GM18502 (cell line): ENCODE measurements around the gene HTR3C.
"Not testable (repeated sequence)": the region's sequence is repeated elsewhere in the genome, so short reads cannot be mapped to it uniquely, and the experiment has no call there.

Experiments used
- ATAC-seq: cut with Tn5 transposase; IDR thresholded peaks from one replicate; pipeline ENCODE4 v1.9.1; 2021; ENCODE audit warnings: mild to moderate bottlenecking; ENCODE audit not compliant: unreplicated experiment, poor library complexity

The HTR3C gene, protein sequence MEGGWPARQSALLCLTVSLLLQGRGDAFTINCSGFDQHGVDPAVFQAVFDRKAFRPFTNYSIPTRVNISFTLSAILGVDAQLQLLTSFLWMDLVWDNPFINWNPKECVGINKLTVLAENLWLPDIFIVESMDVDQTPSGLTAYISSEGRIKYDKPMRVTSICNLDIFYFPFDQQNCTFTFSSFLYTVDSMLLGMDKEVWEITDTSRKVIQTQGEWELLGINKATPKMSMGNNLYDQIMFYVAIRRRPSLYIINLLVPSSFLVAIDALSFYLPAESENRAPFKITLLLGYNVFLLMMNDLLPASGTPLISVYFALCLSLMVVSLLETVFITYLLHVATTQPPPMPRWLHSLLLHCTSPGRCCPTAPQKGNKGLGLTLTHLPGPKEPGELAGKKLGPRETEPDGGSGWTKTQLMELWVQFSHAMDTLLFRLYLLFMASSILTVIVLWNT

DNA sequence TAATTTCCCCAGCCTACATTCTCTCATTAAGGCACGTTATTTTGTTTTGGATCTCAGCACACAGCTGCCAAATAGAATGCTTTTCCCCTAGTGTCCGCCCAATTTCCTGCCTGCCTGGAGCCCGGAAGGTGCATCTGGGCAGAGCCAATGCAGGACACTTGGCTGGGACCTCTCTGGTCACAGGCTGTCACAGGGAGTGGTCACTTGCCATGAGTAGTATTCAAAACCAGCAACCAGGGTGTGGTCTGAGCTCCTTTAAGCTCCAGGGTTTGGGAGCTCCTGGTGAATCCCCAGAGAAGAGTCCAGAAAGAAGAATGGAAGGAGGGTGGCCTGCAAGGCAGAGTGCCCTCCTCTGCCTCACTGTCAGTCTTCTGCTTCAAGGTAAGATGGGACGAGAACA is at the start of gene HTR3C:
TSS of gene HTR3C (plus strand) at position 281 of the 400 bp plus-strand sequence. CDS start at position 315, 34 bp downstream.
- ATAC-seq: no peak

DNA sequence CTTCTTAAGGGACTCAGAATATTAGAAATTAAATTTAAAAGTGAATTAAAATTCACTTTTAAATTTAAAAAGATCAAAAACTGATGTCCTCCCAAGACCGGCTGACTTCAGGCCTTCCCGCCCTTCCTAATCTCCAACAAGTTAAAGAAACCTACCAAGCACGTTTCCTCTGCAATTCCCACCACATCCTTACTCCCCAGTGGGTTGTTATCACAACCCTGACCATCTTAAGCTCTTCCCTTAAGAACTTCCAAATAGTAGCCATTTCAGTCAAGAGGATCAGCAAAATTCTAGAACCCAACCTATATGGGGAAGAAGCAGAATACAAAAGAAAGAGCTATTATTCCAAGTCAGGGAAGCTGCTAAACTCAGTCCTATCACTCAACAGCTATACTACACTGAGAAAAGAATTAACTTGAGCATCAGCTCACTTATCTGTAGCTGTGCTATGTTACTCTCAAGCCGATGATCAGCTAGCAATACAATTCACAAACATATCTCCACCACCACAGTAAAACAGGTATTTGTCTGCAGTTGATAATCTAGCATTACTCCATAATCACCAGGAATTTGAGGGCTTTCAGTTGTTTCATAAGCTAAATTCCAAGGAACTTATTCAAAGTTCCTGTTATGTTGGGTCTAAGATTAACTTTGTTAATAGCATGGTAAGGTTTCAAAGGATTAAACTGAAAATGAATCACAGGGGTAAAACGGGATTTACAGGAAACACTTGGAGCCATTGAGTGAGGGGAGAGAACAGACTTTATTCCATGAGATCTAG is 49.5 kb upstream of the HTR3C start:
- no peak for ATAC-seq

DNA sequence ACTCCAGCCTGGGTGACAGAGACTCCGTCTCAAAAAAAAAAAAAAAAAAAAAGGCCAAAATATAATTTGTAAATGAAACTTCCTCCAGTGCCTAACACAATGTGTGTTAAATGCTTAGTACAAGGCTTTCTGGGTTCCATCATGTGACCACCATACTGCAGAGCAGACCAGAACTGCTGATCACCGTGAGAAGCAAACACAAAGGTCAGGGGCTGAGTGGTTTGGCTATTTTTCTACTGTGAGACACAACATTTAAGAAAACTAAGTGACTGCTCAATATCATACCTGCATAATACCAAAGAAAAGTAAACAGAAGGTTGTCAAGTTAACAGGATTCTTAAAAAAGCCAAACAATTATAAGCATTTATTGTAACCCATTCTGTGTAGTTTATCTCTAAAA is 48.4 kb upstream of the HTR3C start:
- ATAC-seq: no peak

DNA sequence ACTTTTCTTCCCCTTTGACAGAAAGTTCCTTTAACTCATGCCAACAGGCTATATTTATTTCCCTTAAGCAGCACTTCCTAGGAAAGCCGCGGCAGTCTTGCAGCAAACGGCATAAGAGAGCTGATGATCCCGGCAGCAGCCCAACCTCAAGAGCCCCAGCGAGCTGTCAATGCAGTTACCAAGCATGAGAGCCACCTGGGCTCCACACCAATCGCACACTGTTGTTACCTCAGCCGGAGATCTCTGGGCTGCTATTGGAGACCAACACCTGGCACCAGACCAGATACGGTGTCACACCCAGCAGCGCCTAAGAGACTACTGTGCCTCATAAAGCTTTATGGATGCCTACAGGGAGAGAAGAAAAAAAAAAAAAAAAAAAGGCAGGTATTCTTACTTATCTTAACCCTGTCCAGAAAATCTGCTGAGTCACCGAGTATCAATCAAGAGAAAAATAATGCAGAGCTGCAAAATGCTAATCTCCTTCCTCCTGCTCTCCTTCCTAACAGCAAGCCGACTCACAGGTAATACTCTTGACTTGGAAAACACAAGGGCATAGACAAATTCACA is 46.8 kb upstream of the HTR3C start:
- ATAC-seq: peak; percentile 91

DNA sequence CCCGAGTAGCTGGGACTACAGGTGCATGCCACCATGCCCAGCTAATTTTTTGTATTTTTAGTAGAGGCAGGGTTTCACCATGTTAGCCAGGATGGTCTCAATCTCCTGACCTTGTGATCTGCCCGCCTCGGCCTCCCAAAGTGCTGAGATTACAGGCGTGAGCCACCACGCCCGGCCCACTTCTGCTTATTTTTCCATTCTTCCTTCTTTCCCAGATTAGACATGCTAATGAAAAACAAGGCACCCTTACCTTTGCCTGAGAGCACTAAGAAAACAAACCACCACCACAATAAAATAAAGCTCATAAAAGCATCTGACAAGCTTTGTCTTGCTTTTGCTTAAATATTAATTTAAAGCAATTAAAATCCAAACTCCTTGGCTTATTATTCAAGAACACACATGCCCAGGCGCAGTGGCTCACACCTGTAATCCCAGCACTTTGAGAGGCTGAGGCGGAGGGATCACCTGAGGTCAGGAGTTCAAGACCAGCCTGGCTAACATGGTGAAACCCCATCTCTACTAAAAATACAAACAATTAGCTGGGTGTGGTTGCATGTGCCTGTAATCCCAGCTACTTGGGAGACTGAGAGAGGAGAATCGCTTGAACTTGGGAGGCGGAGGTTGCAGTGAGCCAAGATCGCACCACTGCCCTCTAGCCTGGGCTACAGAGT is 45.6 kb upstream of the HTR3C start:
- not testable (repeated sequence) for ATAC-seq

DNA sequence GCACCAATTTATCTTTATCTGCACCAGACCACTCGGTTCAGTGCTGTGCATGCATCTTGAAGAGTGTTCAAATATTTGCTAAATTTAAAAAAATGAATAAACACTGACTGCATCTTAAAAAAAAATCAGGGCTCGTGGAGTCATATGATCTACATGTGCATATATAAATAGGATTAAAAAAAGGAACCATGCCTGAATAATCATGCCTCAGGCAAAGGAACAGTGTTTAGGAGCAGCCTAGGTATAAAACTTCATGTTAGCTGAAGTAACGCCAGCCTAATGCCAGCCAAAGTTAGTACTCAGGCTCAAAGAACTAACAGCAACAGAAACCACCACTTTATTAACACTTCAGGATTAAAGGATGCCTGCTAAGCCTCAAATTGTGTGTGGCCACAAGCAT is 44.7 kb upstream of the HTR3C start:
- ATAC-seq: no peak

DNA sequence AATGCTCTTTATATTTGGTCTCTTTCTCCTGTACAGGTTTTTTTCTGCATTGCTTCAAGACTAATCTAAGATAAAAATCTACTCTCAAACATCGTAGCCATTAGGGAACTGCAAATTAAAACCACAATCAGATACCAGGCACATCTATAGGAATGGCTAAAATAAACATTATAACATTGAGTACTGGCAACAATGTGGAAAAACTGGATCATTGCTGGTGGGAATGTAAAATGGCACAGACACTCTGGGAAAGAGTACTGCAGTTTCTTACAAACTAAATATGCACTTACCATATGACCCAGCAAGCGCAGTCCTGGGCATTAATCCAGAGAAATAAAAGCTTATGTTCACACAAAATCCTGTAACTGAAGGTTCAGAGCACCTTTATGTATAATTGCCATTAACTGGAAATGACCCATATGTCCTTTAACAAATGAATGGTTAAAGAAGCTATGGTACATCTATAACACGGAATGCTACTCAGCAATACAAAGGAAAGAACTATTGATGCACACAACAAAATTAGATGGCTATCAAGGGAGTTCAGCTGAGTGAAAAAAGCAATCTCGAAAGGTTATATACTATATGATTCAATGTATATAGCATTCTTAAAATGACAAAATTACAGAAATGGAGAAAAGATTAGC is 41.5 kb upstream of the HTR3C start:
- no peak for ATAC-seq

DNA sequence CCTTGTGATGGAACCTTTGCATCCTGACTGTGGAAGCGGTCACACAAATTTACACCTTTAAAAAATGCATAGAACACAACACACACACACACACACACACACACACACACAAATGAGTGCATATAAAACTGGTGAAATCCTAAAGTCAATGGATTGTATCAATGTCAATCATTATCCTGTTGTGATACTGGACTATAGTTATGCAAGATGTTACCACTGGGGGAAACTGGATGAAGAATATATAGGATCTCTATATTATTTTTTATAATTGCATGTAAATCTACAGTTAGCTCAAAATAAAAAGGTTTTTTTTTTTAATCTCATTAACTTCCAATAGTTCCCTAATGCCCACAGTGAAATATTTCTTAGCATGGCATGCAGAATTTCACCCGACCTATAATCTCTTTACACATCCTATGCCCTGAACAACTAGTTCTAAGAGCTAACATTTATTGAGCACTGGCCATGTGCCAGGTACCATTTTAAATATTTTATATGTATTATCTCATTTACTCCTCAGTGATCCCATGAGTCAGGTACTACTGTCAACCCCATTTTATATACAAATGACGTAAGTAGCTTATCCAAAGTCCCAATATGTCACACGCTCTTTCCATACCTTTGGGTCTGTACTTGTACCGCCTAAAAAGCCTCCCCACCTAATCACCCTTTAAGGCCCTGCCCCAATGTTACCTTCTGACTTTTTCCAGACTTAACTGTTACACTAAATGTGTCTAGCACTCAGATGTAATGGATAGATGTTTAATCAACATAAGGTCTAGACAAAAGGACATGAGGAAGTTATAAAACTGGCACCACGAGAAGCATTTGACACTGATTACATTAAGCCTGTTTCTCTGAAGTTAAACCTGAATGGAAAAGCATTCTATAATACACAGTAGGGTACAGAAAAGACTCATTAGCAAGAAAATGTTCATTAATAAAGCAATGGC is 40.6 kb upstream of the HTR3C start:
- no peak for ATAC-seq

DNA sequence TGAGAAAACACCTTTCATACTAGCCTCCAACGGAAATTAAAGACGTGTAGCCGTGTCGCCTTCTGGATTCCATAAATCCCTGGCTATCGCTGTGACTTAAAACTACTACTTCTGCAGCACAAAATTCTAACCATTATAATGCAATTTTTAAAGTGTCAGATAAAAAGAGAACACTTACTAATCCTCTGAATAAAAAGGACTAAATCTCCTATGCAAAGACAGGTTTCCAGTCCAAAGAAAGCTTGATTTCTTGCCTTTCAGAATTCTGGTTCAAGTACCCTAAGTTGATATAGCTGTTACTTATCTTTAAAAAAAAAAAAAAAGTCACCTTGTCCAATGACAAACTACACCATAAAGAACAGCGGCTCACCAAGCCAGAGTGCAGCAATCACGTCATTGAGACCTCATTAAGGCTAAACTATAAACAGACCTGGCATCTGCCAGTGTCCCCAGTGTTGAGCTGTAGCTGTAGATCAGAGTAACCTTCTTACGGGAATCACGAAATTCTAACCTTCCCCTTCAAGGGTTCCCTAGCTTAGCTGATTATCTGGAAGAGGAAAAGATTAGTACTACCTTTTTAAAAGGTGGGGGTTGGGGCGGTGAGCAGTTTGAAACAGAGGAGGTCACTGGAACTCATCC is 37.3 kb upstream of the HTR3C start:
- no peak for ATAC-seq

DNA sequence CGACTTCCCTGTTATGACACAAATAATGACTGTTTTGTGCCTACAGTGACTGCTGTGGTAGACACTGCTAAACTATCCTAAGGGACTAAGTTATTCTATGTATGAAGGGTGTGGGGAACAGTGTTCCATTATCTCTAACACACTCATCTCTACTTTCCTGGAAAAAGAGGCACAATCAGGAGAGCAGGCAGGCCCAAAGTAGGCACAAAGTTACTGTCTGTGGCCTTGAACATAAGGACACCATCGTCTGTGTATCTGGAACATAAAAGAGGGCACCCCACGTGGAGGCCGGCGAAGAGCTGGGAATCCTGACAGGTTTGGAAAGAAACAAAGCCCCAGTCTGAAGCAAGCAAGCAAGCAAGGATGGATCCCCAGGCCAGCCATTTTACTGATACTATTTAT is 36.7 kb upstream of the HTR3C start:
- ATAC-seq: no peak

DNA sequence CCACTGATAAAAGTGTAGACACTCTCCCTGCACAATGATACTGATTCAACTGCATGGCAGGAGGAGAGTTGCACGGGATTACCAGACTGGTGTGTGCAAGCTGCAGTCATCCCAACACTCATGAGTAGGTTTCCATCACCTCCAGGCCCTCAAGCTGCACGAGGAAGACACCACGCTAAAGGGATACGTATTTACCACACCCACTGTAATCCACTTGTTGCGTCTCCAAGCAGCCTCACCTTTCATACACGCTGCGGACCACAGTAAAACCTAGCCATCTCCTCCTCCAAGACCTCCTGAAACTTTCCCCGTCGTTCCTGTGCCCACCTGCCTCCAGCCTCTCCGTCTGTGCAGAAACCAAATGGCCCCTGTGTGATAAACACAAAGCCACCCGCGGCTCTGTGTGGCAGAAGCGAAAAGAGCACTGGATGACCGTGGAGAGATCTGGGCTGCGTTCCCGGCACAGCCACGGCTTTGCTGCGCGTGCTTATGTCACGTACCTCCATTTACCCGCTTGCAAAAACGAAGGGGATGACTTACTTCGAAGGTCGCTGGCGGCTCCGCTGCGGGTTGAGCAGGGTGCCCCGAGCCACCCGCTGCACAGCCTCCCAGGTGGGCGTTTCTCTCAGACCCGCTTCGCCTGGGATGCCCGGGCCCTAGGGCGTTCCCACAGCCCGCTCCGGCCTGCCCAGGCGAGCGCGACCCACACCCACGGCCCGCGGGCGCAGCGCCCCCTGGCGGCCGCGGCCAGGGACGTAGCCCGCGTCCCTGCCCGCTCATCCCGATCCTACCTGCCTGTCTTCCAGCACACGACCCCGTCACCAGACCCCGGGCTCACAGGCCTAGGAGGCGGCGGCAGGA is 35.8 kb upstream of the HTR3C start:
- peak; percentile 77 for ATAC-seq

DNA sequence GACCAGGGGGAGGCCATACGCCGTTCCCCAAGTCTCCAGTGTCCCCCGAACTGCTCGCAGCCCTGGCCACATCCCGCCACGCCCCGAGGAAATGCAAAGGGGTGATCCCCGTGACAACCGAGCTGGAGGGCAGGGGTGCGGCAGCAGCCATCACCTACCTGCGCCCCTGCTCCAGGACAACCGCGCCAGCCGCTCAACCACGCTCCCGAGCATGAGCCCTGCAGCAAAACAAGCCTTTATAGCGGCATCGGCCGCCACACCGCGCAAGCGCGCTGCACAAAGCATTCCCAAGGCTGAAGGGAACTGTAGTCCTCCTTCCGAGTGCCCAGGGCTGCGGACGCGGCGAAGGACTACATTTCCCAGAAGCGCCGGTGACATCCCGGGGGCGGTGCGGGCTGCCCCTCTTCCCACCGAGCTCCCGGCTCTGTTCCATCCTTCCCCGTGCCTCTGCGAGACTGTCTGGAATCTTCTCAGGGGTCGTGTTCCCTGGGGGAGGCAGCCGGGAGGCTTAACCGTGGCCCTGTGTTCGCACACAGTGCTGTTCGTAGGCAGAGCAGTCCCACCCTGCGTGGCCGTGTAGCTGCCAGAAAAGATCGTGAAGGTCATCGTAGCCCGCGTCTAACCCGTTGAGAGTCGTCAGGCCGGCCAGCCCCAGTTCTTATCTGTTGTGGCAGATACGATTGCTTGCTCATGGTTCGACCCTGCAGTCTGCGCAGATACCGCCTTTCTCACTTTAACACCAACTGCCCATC is 35.0 kb upstream of the HTR3C start, which contains the start of gene ABCC5:
TSS of gene ABCC5 (minus strand) at position 213 of the 752 bp plus-strand sequence. CDS start 3,492 bp downstream, outside the sequence.
- ATAC-seq: peak; percentile 96

DNA sequence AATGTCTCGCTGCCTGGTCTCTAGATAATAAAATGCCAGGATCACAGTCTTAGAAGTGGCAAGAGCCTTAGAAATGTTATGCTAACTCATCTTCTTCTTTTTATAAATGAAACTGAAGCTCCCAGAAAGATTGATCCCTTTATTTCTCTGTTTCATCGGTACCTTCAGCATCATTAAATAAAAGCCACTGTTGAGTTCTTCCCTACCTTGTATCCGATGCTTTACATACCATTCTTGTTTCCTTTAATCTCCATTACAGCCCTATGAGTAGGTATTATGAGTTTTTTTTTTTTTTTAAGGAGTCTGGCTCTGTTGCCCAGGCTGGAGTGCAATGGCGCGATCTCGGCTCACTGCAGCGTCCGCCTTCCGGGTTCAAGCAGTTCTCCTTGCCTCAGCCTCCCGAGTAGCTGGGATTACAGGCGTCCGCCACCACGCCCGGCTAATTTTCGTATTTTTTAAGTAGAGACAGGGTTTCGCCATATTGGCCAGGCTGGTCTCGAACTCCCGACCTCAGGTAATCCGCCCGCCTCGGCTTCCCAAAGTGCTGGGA is 34.3 kb upstream of the HTR3C start:
- ATAC-seq: no peak

DNA sequence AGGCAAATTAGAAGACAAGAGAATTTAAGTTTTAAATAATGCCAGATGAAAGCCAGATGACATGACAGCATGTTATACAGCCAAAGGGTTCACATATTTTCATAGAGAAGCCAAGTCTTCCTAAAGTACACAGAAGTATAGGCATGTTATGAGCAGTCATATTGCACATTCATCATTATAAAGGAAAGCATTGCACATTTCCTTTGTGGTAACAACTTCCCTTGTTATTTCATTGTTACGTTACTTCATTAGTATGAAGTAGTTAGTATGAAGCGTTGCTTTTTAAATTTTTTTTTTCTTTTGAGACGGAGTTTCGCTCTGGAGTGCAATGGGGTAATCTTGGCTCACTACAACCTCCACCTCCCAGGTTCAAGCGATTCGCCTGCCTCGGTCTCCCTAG is 30.5 kb upstream of the HTR3C start:
- no peak for ATAC-seq

DNA sequence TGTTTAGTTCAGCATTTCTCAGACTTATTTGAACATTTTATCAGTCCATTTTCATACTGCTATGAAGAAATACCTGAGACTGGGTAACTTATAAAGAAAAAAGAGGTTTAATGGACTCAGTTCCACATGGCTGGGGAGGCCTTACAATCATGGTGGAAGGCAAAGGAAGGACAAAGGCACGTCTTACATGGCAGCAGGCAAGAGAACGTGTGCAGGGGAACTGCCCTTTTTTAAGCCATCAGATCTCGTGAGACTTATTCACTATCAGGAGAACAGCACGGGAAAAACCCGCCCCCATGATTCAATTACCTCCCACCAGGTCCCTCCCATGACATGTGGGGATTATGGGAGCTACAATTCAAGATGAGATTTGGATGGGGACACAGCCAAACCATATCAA is 27.6 kb upstream of the HTR3C start:
- not testable (repeated sequence) for ATAC-seq

DNA sequence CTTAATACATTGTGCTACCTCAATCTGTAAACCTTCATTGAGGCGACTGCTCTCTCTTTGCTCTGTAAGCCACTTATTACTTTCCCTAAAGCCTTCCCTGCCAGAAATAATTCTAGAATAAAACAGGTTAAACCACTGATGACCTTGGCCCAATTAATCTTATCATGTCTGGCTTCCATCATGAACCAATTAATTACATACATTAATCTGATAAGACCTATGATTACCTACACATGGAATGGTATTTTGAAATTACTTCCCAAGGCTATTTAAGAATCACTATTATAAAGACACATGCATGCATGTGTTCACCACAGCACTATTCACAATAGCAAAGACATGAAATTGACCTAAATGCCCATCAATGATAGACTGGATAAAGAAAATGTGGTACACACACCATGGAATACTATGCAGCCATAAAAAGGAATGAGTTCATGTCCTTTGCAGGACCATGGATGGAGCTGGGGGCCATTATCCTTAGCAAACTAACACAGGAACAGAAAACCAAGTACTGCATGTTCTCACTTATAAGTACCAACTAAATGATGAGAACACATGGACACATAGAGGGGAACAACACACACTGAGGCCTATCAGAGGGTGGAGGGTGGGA is 24.5 kb upstream of the HTR3C start:
- ATAC-seq: not testable (repeated sequence)
